ENCODE measurements around the gene PFN3. TPM values are rescaled to one million over a fixed set of nuclear protein-coding genes. Genes with fewer than 3 reads are reported as not detected.

The PFN3 gene
- total RNA-seq, 1 donor from 2014 or later: not detected

- H3K4me3 Mint-ChIP-seq (ENCODE audit: unreplicated experiment): no peak overlapping the region
- H3K4me1 Mint-ChIP-seq (ENCODE audit: low read depth, unreplicated experiment): no peaks in the 10 kb centered on the region
- peaks cover 62% of the 10 kb centered on the region for H3K27me3 Mint-ChIP-seq (ENCODE audit: low read depth, unreplicated experiment)
- no peak for DNase-seq (ENCODE audit: low read depth)
- Histone ChIP-seq H3K4me3 (ENCODE audit: insufficient read depth, low read depth, low read length) (no peak overlapping the region), H3K9ac (ENCODE audit: low read length) (no peak overlapping the region), H3K27ac (ENCODE audit: low read depth, low read length) (no peak overlapping the region), H3K4me1 (ENCODE audit: insufficient read depth, low read length) (no peaks in the 10 kb centered on the region), H3K9me3 (ENCODE audit: insufficient read depth, low read depth, low read length) (no peaks in the 10 kb centered on the region), H2AFZ (ENCODE audit: low read depth, low read length) (no peak overlapping the region), H4K20me1 (ENCODE audit: insufficient read depth, low read length) (no peaks in the 10 kb centered on the region), H3K36me3 (ENCODE audit: insufficient read depth, low read length) (no peaks in the 10 kb centered on the region), H3K27me3 (ENCODE audit: insufficient read depth, low read length) (peaks cover 6% of the 10 kb centered on the region), H3K4me2 (ENCODE audit: low read length) (no peak overlapping the region), H3K79me2 (ENCODE audit: insufficient read depth, low read length) (no peaks in the 10 kb centered on the region)
- no peak overlapping the region for H3K27ac Mint-ChIP-seq (ENCODE audit: unreplicated experiment)
- no peak for FAIRE-seq
- H3K9me3 Mint-ChIP-seq (ENCODE audit: unreplicated experiment): no peaks in the 10 kb centered on the region
- TF ChIP-seq EZH2 (IDR thresholded peaks at IDR 0.05; ENCODE audit: insufficient read depth, low read length): no peak
- TF ChIP-seq CTCF (IDR thresholded peaks at IDR 0.05; ENCODE audit: insufficient read depth, low read depth, low read length): no peak
- H3K36me3 Mint-ChIP-seq (ENCODE audit: low read depth, unreplicated experiment): no peaks in the 10 kb centered on the region
Observed at GRCh38 chr5:177412603-177413233, 12.3 kb upstream of the PFN3 start.

GRCh38 chr5:177410575-177410974 lies 10.1 kb upstream of the PFN3 start:
- H3K4me1 Mint-ChIP-seq (ENCODE audit: low read depth, unreplicated experiment): no peaks in the 10 kb centered on the region
- no peak overlapping the region for H3K4me3 Mint-ChIP-seq (ENCODE audit: unreplicated experiment)
- TF ChIP-seq EZH2 (IDR thresholded peaks at IDR 0.05; ENCODE audit: insufficient read depth, low read length) (no peak), CTCF (IDR thresholded peaks at IDR 0.05; ENCODE audit: insufficient read depth, low read depth, low read length) (no peak)
- Histone ChIP-seq H3K36me3 (ENCODE audit: insufficient read depth, low read length) (no peaks in the 10 kb centered on the region), H2AFZ (ENCODE audit: low read depth, low read length) (no peak overlapping the region), H3K9ac (ENCODE audit: low read length) (no peak overlapping the region), H4K20me1 (ENCODE audit: insufficient read depth, low read length) (no peaks in the 10 kb centered on the region), H3K79me2 (ENCODE audit: insufficient read depth, low read length) (no peaks in the 10 kb centered on the region), H3K9me3 (ENCODE audit: insufficient read depth, low read depth, low read length) (no peaks in the 10 kb centered on the region), H3K27ac (ENCODE audit: low read depth, low read length) (no peak overlapping the region), H3K4me1 (ENCODE audit: insufficient read depth, low read length) (no peaks in the 10 kb centered on the region), H3K4me3 (ENCODE audit: insufficient read depth, low read depth, low read length) (no peak overlapping the region), H3K27me3 (ENCODE audit: insufficient read depth, low read length) (peaks cover 6% of the 10 kb centered on the region), H3K4me2 (ENCODE audit: low read length) (no peak overlapping the region)
- H3K27ac Mint-ChIP-seq (ENCODE audit: unreplicated experiment): no peak overlapping the region
- FAIRE-seq (no peak), DNase-seq (ENCODE audit: low read depth) (no peak)
- no peaks in the 10 kb centered on the region for H3K9me3 Mint-ChIP-seq (ENCODE audit: unreplicated experiment)
- peaks cover 73% of the 10 kb centered on the region for H3K27me3 Mint-ChIP-seq (ENCODE audit: low read depth, unreplicated experiment)
- H3K36me3 Mint-ChIP-seq (ENCODE audit: low read depth, unreplicated experiment): no peaks in the 10 kb centered on the region

- H3K9ac ChIP-seq (ENCODE audit: low read length): no peak within 1 kb of the TSS
- no peak within 1 kb of the TSS for H3K4me2 ChIP-seq (ENCODE audit: low read length)
- Mint-ChIP-seq H3K27ac (ENCODE audit: unreplicated experiment) (no peak within 1 kb of the TSS), H3K27me3 (ENCODE audit: low read depth, unreplicated experiment) (peaks cover 74% of the 10 kb centered on the region), H3K9me3 (ENCODE audit: unreplicated experiment) (no peaks in the 10 kb centered on the region), H3K4me1 (ENCODE audit: low read depth, unreplicated experiment) (no peaks in the 10 kb centered on the region), H3K4me3 (ENCODE audit: unreplicated experiment) (no peak within 1 kb of the TSS), H3K36me3 (ENCODE audit: low read depth, unreplicated experiment) (no peaks in the 10 kb centered on the region)
- H2AFZ ChIP-seq (ENCODE audit: low read depth, low read length): no peak within 1 kb of the TSS
- H3K27me3 ChIP-seq (ENCODE audit: insufficient read depth, low read length): peaks cover 4% of the 10 kb centered on the region
- no peak for DNase-seq (ENCODE audit: low read depth)
- H3K79me2 ChIP-seq (ENCODE audit: insufficient read depth, low read length): no peaks in the 10 kb centered on the region
- H3K36me3 ChIP-seq (ENCODE audit: insufficient read depth, low read length): no peaks in the 10 kb centered on the region
- no peaks in the 10 kb centered on the region for H4K20me1 ChIP-seq (ENCODE audit: insufficient read depth, low read length)
- no peaks in the 10 kb centered on the region for H3K9me3 ChIP-seq (ENCODE audit: insufficient read depth, low read depth, low read length)
- H3K4me3 ChIP-seq (ENCODE audit: insufficient read depth, low read depth, low read length): no peak within 1 kb of the TSS
- peaks cover 5% of the 10 kb centered on the region for H3K4me1 ChIP-seq (ENCODE audit: insufficient read depth, low read length)
- H3K27ac ChIP-seq (ENCODE audit: low read depth, low read length): no peak within 1 kb of the TSS
- no peak for FAIRE-seq
- TF ChIP-seq EZH2 (IDR thresholded peaks at IDR 0.05; ENCODE audit: insufficient read depth, low read length): no peak
- TF ChIP-seq CTCF (IDR thresholded peaks at IDR 0.05; ENCODE audit: insufficient read depth, low read depth, low read length): no peak
Observed at GRCh38 chr5:177409043-177409801, 8.8 kb upstream of the PFN3 start, which contains the start of gene F12. Gene F12, minus strand, starts transcription at chr5:177409564. Its CDS starts 37 bp downstream, at chr5:177409527.

All from astrocyte (in vitro differentiated cells and primary cell).